GM21619 (cell line): Measurements from ENCODE around the gene GABRA4.

Source experiments
- ATAC-seq: cut with Tn5 transposase; IDR thresholded peaks from one replicate; pipeline ENCODE4 v1.9.1; 2021; ENCODE audit not compliant: unreplicated experiment

Gene GABRA4

GRCh38 chr4:46979726-46980125 is 13.7 kb downstream of the GABRA4 start:
- no peak for ATAC-seq

- no peak for ATAC-seq
Observed at GRCh38 chr4:46979283-46979682, 14.1 kb downstream of the GABRA4 start.

DNA sequence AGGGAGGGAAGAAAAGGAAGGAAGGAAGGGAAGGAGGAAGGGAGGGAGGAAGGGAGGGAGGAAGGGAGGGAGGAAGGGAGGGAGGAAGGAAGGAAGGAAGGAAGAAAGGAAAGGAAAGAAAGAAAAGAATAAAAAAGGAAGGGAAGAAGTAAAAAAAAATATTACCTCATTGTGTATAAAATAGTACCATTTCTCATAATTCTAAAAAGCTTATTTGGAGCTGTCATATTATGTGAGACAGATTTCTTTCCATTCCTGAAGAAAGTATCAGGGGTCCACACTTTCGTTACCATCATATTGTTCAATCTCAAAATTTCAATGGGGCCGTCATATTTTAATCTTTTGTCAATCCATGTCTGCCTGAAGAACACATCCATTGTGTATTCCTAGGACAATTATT is 16.1 kb downstream of the GABRA4 start:
- no peak for ATAC-seq

GRCh38 chr4:46975812-46976553 is 17.4 kb downstream of the GABRA4 start:
- peak; percentile 63 for ATAC-seq

DNA sequence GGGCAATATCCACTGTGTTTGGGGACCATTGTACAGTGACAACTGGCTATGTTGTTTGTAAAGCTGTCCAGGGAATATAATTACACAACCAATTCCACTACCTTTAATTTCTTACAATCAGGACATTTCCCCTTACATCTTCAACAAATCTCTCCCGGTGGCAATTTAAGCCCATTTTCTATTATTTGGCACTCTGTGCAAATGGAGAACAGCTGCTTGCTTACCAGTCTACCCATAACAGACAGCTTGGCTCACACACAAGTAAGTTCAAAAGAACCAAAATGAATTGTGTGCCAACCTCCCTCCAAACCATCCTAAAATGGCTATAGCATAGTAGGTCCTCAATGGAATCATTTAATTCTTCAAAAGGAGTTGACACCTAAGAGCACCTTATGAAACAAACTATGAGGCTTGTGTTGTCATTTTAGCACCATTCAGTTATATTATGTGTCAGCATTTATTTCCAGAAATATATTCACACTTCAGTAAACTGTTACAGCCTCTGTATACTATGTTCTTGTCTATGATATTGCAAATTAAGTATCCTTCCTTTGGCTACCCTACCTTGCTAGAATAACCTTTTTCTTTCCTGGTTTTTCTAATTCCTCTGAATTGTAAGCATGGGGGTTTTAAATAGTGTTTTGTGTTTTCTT is 18.4 kb downstream of the GABRA4 start:
- ATAC-seq: no peak

GRCh38 chr4:46968847-46969246 is 24.5 kb downstream of the GABRA4 start:
- no peak for ATAC-seq

- ATAC-seq: no peak
Observed at GRCh38 chr4:46967631-46968030, 25.8 kb downstream of the GABRA4 start.

DNA sequence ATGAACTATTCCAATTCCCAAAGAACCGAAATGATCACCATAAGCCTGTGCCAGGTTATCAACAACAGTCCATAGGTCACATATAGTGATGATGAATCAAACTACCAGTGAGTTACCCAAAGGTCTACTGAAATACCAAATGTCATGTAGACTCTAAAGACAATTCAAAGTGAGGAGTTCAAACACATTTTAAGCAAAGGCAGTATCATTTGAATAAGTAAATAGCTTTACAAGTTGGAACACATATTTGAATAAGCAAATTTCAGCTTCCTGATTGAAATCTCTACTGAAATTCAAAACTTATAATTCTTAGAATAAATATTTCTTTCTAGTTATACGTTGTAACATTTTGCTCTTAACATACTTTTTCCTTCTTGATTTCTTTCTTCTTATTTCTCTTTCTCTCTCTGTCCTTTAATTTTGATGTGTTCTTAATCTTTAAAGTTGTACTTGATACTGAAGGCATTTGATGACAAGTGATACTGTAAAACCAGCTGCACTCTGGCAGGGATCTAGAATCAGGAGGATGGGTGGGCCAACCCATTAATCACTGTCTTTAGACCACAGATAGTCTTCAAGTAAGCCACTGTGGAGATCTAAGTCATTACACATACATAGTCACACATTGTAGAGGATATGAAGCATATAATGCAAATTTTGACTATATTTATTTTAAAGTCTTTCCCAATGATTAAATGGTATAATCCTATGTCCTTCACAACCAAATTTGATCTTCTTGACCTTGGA is 34.5 kb downstream of the GABRA4 start:
- no peak for ATAC-seq

DNA sequence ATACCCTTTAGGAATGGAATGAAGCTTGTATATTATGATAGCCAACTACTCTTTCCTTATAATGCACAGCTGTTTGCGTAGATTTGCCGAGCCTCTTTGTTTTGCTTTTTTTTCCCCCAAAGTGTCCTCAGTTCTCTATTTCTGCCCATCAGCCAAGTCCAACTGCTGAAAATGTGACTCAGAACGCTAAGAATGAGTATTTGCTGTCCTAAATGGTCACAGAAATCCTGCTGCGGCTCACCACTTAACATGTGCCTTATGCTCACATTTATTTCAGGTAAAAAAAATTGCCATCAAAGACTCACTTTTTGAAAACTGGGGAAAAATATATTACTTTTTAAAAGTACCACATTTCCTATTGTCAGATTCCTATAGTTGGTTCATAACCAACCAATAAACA is 36.9 kb downstream of the GABRA4 start:
- no peak for ATAC-seq

DNA sequence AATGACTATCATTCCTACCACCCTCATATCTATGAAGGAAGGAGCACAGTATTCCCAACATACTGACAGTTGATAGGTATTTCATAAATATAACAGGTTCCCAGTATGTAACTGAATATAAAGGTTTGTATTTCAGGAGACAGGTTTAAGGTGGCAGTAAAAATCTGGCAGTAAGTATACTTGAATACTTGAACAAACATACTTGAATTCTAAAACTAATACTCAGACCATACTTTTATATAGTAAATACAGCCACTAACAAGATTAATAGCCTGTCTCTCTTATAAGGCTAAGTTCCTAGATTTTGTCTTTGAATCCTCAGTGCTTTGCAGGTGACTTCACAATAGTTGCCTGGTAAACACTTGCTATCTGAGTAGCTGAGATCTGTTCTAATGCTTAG is 37.8 kb downstream of the GABRA4 start:
- ATAC-seq: no peak

DNA sequence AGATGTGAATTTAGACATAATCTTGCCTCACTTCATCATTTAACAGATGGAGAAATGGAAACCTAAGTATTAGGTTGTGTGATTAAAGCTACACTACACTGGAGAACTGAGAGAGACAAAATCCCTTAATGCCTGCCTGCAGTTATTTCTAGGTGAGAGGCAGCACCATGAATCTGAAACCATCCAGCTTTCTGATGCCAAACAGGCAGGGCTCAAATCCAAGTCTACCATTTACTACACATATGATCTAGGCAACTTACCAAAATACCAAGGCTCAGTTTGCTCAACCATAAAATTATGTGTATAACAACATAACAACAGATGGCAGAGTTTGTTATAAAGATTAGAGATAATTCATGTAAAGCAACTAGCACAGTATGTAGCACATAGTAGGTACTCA is 38.7 kb downstream of the GABRA4 start:
- ATAC-seq: no peak

DNA sequence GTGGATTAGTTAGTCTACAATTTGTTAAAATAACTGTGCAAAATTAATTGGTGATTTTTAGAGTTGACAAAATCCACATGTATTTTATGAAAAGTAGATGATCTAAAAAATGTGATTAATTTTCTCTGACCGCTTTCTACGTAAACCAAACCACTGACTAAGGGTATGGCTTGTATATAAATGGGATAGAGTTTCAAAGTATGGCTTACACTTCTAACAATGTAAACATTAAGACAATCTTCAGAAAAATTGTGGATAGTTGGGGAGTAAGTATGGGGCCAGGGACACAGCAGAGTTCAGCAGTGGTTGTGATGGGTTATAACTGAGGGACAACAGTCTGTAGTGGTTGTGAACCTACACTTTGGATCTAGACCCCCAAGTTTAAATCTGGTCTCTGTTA is 39.8 kb downstream of the GABRA4 start:
- ATAC-seq: no peak

- ATAC-seq: no peak
Observed at GRCh38 chr4:46952451-46952850, 40.9 kb downstream of the GABRA4 start.

GRCh38 chr4:46950826-46951225 is 42.6 kb downstream of the GABRA4 start:
- ATAC-seq: no peak

DNA sequence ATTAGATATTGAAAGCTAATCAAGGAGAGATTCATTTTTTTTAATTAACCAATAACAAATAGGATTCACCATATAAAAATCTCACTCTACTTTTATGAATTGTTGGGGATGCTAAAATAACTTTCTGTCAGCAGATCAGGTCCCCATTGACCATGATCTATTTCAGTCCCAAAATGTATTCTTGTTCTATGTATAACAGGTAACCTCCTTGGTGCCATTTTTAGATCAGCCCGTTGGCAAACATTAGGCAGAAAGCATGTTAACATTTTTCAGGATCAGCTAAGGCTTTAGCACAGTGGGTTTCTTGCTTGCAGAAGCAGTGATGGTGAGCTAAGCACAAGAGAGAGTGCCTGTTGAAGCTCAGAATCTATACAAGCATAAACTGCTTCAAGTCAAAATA is 43.6 kb downstream of the GABRA4 start:
- ATAC-seq: no peak

DNA sequence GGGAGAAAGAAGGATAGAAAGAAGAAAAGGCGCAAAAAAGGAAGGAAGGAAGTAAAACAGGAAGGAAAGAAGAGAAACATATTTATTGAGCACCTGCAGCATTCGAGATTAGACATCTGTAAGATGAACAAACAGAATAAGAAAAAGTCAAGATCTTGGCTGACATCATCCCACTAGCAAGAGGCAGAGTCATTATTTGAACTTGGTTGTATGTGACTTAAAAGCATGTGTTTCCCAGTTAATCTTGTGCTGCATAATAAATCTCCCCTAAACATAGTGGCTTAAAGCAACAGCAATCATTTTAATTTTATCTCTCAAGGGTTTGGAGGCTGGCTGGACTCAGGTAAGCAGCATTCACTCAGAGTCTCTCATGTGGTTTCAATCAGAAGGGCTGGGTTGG is 45.8 kb downstream of the GABRA4 start:
- ATAC-seq: no peak

DNA sequence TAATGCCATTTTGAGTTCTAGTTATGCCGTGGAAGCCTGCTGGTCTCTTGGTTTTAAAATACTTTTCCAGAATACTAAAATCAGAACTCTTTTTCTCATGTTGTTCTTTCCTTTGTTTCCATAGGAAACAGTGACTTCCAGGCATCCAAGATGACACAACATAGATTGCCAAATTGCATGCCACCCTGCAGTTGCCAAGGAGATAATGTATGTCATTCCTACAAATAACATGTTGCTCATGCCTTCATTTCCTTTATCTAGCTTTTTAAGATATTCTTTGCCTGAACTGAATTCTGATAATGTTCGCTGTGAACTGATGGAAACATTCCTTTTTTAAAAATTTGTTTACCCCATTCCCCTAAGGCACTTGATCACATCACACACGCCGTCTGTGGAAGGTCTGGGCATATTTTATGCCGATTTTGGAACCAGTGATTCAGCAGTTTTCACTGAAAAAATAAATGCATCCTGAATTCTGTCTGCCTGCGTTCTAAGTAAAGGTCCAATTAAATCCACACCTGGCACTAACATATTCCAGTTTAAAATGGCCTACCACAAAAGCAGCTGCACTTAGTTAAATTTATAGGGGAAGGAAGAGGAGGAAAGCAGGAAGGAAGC is 46.4 kb downstream of the GABRA4 start:
- no peak for ATAC-seq

DNA sequence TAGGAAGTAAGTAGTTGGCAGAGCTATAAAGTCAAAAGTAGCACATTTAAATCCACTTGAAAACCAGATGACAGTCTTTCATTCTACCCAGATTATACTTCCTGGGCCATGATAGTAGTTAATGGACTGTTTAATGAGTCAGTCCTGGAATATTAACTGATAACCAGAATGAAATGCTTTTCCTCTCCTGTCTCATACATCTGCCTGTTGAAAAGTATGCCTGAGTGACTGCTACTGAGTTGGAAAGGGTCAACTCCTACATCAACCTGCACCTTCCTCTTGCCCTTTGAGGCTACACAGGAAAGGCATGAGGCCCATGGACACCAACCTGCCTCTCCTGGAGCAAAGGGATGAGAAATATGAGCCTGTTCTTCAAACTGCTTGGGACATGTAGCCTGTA is 48.3 kb downstream of the GABRA4 start:
- ATAC-seq: no peak

DNA sequence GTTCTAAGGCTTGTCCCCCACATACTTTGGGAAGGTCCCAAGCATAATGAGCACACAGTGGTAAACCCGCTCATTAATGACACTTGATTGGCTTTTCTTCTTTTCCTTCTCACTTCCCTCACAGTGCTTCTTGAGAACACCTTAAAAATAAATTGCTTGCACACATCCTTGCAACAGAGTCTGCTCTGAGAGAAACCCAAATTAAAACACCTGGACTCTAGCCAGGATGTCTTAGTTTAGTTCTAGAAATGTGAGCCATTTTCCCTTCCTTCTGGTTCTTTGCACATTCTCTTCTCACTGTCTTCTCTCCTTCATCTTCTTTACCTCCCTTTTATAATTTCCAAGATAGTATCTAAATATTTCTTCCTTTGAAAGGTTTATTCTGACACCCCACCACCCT is 49.0 kb downstream of the GABRA4 start:
- ATAC-seq: no peak

DNA sequence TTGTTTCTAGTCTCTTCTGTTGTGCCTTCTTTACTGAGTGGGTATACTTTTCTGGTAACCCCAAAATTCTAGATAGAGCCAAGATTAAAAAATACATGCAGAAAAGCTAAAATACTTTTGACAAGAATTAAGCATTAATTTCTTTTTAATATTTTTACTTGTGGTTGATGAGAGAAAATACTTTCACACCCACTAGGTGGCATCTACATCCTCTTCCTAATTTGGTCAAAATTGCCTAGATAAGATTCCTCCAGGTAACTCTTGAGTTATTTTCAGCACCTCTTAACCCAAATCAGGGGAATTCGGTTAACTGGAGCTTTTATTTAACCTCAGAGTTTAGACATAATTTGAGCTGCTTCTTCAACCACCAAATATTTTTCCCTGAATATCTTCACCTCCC is 55.9 kb downstream of the GABRA4 start:
- ATAC-seq: no peak

GRCh38 chr4:46934726-46935125 is 58.7 kb downstream of the GABRA4 start:
- ATAC-seq: no peak

- no peak for ATAC-seq
Observed at GRCh38 chr4:46933686-46934085, 59.7 kb downstream of the GABRA4 start.
